ENCODE data around the gene ATP6V0E1. TPM values are rescaled to one million over a fixed set of nuclear protein-coding genes. Genes with fewer than 3 reads are reported as not detected.
"Not testable (repeated sequence)": the region's sequence is repeated elsewhere in the genome, so short reads cannot be mapped to it uniquely, and the experiment has no call there.

ATP6V0E1 gene
- total RNA-seq, 2 experiments from 2014 or later, result 31.1 to 31.9 TPM

- Mint-ChIP-seq H3K27ac (no peak overlapping the region), H3K36me3 (ENCODE audit: low read depth) (peaks cover 22% of the 10 kb centered on the region), H3K27me3 (no peaks in the 10 kb centered on the region), H3K4me3 (no peak overlapping the region), H3K4me1 (ENCODE audit: low read depth) (peaks cover 21% of the 10 kb centered on the region), H3K9me3 (no peaks in the 10 kb centered on the region)
- TF ChIP-seq CTCF (IDR thresholded peaks at IDR 0.05), result no peak
- Histone ChIP-seq H3K4me3 (ENCODE audit: low read length) (no peak overlapping the region), H3K27me3 (ENCODE audit: control insufficient read depth in 1 of 2, insufficient read depth in 2 of 2, low read length in 2 of 2) (no peaks in the 10 kb centered on the region), H3K4me1 (ENCODE audit: insufficient read depth, low read length) (peaks cover 32% of the 10 kb centered on the region), H3K9me3 (ENCODE audit: control insufficient read depth in 1 of 2, insufficient read depth in 1 of 2, low read length in 2 of 2) (no peaks in the 10 kb centered on the region), H3K27ac (ENCODE audit: low read depth in 1 of 2, low read length in 2 of 2) (peak overlapping the region; percentile 38 to 61), H3K36me3 (ENCODE audit: insufficient read depth, low read length) (peaks cover 18% of the 10 kb centered on the region)
- intact Hi-C loops (cut with DNase I, micrococcal nuclease), result loop anchor here (5.0 kb wide), 1 partner anchor 47 kb away; the partner anchor contains the start of gene ATP6V0E1 (in 2 of the 2)
- peak in 1 of 14 experiments; percentile 15 for DNase-seq
- CTCF ChIA-PET, result no interaction called here
- peak; percentile 79 for ATAC-seq (ENCODE audit: poor library complexity)
- POLR2A ChIA-PET, result interaction anchor here (0.9 to 2.0 kb wide), 5 partner anchors 9 to 70 kb away, joined by 3 to 13 read pairs (median 3); partner anchors contain the start of gene RPL26L1
Observed at GRCh38 chr5:173029499-173029921, 45.9 kb downstream of the ATP6V0E1 start.

- peaks cover 16% of the 10 kb centered on the region for H3K36me3 ChIP-seq (ENCODE audit: insufficient read depth, low read length)
- H3K9me3 ChIP-seq (ENCODE audit: control insufficient read depth in 1 of 2, insufficient read depth in 1 of 2, low read length in 2 of 2); H3K9me3 Mint-ChIP-seq; H3K4me3 Mint-ChIP-seq; H3K27me3 ChIP-seq (ENCODE audit: control insufficient read depth in 1 of 2, insufficient read depth in 2 of 2, low read length in 2 of 2); H3K4me3 ChIP-seq (ENCODE audit: low read length); intact Hi-C loops (cut with DNase I, micrococcal nuclease); ATAC-seq (ENCODE audit: poor library complexity); CTCF ChIA-PET; H3K27ac ChIP-seq (ENCODE audit: low read depth in 1 of 2, low read length in 2 of 2); DNase-seq; H3K27me3 Mint-ChIP-seq: not testable (repeated sequence)
- POLR2A ChIA-PET, result interaction anchor here (1.0 to 1.5 kb wide), 2 partner anchors 30 to 48 kb away, joined by 3 to 4 read pairs; partner anchors contain the start of gene ATP6V0E1
- H3K4me1 ChIP-seq (ENCODE audit: insufficient read depth, low read length), result peaks cover 42% of the 10 kb centered on the region
- peaks cover 40% of the 10 kb centered on the region for H3K4me1 Mint-ChIP-seq (ENCODE audit: low read depth)
- peaks cover 26% of the 10 kb centered on the region for H3K36me3 Mint-ChIP-seq (ENCODE audit: low read depth)
- H3K27ac Mint-ChIP-seq, result peak overlapping the region; percentile 93
Observed at GRCh38 chr5:173032096-173032495, 48.5 kb downstream of the ATP6V0E1 start.

- no peak overlapping the region for H3K4me3 Mint-ChIP-seq
- Histone ChIP-seq H3K4me3 (ENCODE audit: low read length) (no peak overlapping the region), H3K36me3 (ENCODE audit: insufficient read depth, low read length) (peaks cover 14% of the 10 kb centered on the region), H3K4me1 (ENCODE audit: insufficient read depth, low read length) (peaks cover 44% of the 10 kb centered on the region), H3K27ac (ENCODE audit: low read depth in 1 of 2, low read length in 2 of 2) (no peak overlapping the region), H3K27me3 (ENCODE audit: control insufficient read depth in 1 of 2, insufficient read depth in 2 of 2, low read length in 2 of 2) (no peaks in the 10 kb centered on the region), H3K9me3 (ENCODE audit: control insufficient read depth in 1 of 2, insufficient read depth in 1 of 2, low read length in 2 of 2) (no peaks in the 10 kb centered on the region)
- peaks cover 24% of the 10 kb centered on the region for H3K36me3 Mint-ChIP-seq (ENCODE audit: low read depth)
- intact Hi-C loops (cut with DNase I, micrococcal nuclease), result loop anchor here in 1 of 2 experiments (1.0 kb wide), 1 partner anchor 38 kb away; no protein-coding TSS in a partner anchor
- peak overlapping the region; percentile 93 for H3K27ac Mint-ChIP-seq
- H3K27me3 Mint-ChIP-seq, result no peaks in the 10 kb centered on the region
- ChIA-PET POLR2A (interaction anchor here (1.4 kb wide), 1 partner anchor 25 kb away, joined by 5 read pairs; no protein-coding TSS in a partner anchor), CTCF (no interaction called here)
- H3K9me3 Mint-ChIP-seq, result no peaks in the 10 kb centered on the region
- ATAC-seq (ENCODE audit: poor library complexity), result no peak
- no peak for DNase-seq
- peaks cover 46% of the 10 kb centered on the region for H3K4me1 Mint-ChIP-seq (ENCODE audit: low read depth)
- TF ChIP-seq CTCF (IDR thresholded peaks at IDR 0.05), result no peak
Observed at GRCh38 chr5:173032730-173033129, 49.2 kb downstream of the ATP6V0E1 start.

All from CD4-positive, alpha-beta T cell (primary cell).